Measurements from ENCODE around the gene ACAA1. TPM values are rescaled to one million over a fixed set of nuclear protein-coding genes. Genes with fewer than 3 reads are reported as not detected.

The ACAA1 gene, protein sequence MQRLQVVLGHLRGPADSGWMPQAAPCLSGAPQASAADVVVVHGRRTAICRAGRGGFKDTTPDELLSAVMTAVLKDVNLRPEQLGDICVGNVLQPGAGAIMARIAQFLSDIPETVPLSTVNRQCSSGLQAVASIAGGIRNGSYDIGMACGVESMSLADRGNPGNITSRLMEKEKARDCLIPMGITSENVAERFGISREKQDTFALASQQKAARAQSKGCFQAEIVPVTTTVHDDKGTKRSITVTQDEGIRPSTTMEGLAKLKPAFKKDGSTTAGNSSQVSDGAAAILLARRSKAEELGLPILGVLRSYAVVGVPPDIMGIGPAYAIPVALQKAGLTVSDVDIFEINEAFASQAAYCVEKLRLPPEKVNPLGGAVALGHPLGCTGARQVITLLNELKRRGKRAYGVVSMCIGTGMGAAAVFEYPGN
- total RNA-seq, result 10 to 100 TPM; 67.5 to 82.8 TPM

DNA sequence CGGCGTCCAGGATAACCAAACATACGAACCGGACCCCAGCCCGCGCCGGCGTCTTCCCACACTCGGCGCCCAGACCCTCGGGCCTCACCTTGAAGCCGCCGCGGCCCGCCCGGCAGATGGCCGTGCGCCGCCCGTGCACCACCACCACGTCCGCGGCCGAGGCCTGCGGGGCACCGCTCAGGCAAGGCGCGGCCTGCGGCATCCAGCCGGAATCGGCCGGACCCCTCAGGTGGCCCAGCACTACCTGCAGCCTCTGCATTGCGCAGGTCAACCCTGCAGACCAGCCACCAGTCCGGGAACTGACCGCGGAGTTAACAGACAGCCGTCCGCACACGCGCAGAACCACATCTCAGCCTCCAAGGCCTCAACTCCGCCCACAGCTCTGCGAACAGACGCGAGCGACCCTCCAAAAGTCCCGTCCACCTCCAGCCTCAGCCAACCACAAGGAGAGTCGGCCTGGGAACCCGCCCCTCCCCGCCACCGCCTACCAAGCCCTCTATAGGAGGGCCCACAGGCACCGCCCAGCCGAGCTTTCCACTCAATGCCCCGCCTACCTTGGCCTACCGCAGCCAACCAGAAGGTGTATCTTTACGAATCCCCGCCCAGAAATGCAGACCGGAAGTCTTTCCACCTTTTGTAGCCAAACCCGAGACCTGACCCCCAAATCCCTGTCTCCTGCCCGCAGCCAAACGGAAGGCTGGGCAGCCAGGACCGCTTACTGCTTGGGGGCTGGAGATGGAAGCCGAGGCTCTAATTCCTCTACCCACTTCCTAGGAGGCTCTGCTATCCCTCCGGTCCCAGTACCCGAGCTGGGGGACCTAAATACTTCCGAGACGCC is at the start of gene ACAA1:
TSS of gene ACAA1 (minus strand) at position 351 of the 838 bp plus-strand sequence. CDS start at position 259, 92 bp downstream.
- H3K27me3 Mint-ChIP-seq, result no peaks in the 10 kb centered on the region
- H3K27ac Mint-ChIP-seq, result peak within 1 kb of the TSS; percentile 80
- peaks cover 74% of the 10 kb centered on the region for H3K36me3 Mint-ChIP-seq (ENCODE audit: low read depth)
- ATAC-seq (replicated peaks), result peak; percentile 93
- peaks cover 32% of the 10 kb centered on the region for H3K4me1 Mint-ChIP-seq
- no peaks in the 10 kb centered on the region for H3K9me3 Mint-ChIP-seq
- peak within 1 kb of the TSS; percentile 84 for H3K4me3 Mint-ChIP-seq

DNA sequence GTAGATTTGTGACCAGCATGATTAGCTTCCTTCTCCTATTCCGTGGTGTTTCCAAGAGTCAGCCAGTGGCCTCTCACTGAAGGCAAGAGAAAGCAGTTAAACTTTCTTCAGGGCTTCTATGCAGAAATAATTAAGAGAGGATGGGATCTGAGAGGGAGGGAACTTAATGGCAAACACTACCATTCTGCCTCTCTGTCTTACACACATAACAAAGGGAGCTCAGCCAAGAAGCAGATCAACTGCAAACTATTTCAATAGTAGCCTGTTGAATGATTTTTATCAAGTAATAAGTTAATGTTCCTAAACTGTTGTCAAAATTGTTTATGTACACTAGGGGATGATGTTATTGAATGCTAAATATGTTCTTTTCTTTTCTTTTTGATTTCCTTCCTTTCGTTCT is 40.3 kb upstream of the ACAA1 start:
- no peak overlapping the region for H3K4me3 Mint-ChIP-seq
- no peak for ATAC-seq (replicated peaks)
- H3K27ac Mint-ChIP-seq, result no peak overlapping the region
- peaks cover 48% of the 10 kb centered on the region for H3K36me3 Mint-ChIP-seq (ENCODE audit: low read depth)
- H3K9me3 Mint-ChIP-seq, result no peaks in the 10 kb centered on the region
- H3K4me1 Mint-ChIP-seq, result peaks cover 45% of the 10 kb centered on the region
- H3K27me3 Mint-ChIP-seq, result no peaks in the 10 kb centered on the region

DNA sequence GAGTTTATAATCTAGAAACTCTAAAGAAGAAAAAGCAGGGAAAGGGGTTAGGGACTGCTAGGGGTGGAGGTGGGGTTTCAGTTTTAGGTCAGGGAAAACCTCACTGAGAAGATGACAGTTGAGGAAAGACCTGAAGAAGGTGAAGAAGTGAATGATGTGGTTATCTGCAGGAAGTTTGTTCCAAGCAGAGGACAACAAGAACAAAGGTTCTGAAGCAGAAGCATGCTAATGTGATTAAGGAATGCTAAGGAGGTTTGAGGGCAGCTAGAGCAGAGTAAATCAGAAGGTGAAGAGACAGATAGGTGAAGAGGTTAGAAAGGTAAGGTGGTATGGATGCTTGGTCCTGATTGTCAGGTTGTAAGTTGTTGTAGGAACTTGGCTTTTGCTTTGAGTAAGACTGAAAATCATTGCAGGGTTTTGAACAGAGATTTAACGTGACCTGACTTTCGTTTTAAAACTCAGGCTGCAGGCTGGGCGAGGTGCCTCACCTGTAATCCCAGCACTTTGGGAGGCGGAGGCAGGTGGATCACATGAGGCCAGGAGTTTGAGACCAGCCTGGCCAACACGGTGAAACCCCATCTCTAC is 37.0 kb upstream of the ACAA1 start:
- H3K4me3 Mint-ChIP-seq, result peak overlapping the region; percentile 61

DNA sequence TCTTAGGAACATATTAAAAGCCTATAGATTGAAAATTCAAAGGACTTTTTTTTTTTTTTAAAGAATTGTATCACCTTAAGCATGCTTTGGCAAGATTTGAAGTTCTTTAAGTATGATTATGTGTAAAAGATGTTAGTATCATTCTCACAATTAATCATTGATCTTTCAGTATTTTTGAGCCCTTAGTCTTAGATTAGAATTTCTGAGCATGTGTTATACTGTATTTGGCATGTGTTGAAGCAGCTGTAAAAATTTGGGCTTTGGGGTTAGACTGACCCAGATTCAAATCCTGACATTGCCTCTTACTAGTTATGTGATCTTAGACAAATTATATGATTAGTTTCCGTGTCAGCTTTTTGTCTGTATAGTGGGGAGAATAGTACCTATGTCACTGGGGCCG is 34.7 kb upstream of the ACAA1 start:
- H3K9me3 Mint-ChIP-seq, result no peaks in the 10 kb centered on the region
- ATAC-seq (replicated peaks), result peak; percentile 6
- peak overlapping the region; percentile 33 for H3K27ac Mint-ChIP-seq
- H3K4me1 Mint-ChIP-seq, result peaks cover 73% of the 10 kb centered on the region
- H3K27me3 Mint-ChIP-seq, result no peaks in the 10 kb centered on the region
- peak overlapping the region; percentile 28 for H3K4me3 Mint-ChIP-seq
- peaks cover 44% of the 10 kb centered on the region for H3K36me3 Mint-ChIP-seq (ENCODE audit: low read depth)

More for the DNA sequence above, 37.0 kb upstream of the ACAA1 start:
- ATAC-seq (replicated peaks), result peak; percentile 61
- no peaks in the 10 kb centered on the region for H3K27me3 Mint-ChIP-seq
- H3K27ac Mint-ChIP-seq, result peak overlapping the region; percentile 13
- no peaks in the 10 kb centered on the region for H3K9me3 Mint-ChIP-seq
- H3K4me1 Mint-ChIP-seq, result peaks cover 56% of the 10 kb centered on the region
- peaks cover 36% of the 10 kb centered on the region for H3K36me3 Mint-ChIP-seq (ENCODE audit: low read depth)

DNA sequence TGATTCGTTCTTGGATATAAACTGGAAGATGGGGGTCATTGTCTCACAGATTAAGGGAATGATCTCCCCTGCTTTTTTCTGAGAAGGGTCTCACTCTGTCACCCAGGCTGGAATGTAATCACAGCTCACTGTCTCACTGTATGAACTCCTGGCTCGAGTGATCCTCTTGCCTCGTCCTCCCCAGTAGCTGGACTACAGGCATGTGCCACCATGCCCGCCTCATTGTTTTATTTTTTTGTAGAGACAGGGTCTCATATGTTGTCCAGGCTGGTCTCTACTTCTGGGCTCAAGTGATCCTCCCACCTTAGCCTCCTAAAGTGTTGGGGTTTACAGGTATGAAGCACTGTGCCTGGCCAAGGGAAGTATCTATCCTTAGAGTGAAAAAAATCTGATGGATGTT is 33.8 kb upstream of the ACAA1 start:
- Mint-ChIP-seq H3K36me3 (ENCODE audit: low read depth) (peaks cover 53% of the 10 kb centered on the region), H3K4me3 (peak overlapping the region; percentile 34), H3K9me3 (no peaks in the 10 kb centered on the region), H3K27ac (peak overlapping the region; percentile 48), H3K27me3 (no peaks in the 10 kb centered on the region), H3K4me1 (peaks cover 72% of the 10 kb centered on the region)
- no peak for ATAC-seq (replicated peaks)

DNA sequence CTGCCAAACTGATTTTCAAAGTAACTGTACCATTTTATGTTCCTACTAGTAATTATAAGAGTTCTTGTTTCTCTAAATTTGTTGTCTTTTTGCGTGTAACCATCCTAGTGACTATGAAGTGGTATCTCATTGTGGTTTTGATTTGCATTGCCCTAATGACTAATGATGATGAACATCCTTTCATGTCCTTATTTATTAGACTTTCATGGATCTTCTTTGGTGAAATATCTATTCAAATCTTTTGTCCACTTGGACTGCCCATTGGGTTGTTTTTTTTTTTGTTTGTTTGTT is 32.0 kb upstream of the ACAA1 start:
- Mint-ChIP-seq H3K4me3 (peak overlapping the region; percentile 94), H3K4me1 (peaks cover 60% of the 10 kb centered on the region)

DNA sequence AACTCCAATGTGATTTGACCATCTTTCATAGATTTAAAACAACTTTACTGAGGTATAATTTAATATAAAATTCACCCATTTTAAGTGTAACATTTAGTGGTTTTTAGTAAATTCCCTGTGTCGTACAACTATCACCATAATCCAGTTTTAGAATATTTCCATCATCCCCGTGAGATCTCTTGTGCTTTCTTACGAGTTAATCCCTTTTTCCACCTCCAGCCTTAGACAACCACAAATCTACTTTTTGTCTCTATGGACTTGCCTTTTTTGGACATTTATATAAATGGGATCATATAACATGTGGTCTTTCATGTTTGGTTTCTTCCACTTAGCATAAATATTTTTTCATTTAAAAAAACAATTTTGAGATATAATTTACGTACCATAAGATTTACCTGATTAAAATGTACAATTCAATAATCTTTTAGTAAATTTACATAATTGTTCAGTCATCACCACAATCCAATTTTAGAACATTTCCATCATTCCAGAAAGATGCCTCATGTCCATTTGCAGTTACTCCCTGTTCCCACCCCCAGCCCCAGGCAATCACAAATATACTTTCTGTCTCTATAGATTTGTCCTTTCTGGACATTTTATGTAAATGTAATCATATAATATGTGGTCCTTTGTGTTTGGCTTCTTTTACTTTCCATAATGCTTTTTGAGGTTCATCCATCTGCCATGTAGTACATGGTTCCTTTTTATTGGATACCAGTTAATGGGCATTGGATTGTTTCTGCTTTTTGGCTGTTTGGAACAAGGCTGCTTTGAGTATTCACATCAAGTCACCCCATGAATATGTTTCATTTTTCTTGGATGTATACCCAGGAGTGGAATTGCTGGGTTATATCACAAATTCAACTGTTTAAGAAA is 31.5 kb upstream of the ACAA1 start:
- Mint-ChIP-seq H3K27me3 (no peaks in the 10 kb centered on the region), H3K4me1 (peaks cover 54% of the 10 kb centered on the region), H3K36me3 (ENCODE audit: low read depth) (peaks cover 65% of the 10 kb centered on the region), H3K4me3 (peak overlapping the region; percentile 94), H3K27ac (peak overlapping the region; percentile 94), H3K9me3 (no peaks in the 10 kb centered on the region)
- ATAC-seq (replicated peaks), result no peak

More for the DNA sequence above, 32.0 kb upstream of the ACAA1 start:
- ATAC-seq (replicated peaks), result peak; percentile 15
- Mint-ChIP-seq H3K27ac (peak overlapping the region; percentile 94), H3K27me3 (no peaks in the 10 kb centered on the region), H3K9me3 (no peaks in the 10 kb centered on the region), H3K36me3 (ENCODE audit: low read depth) (peaks cover 65% of the 10 kb centered on the region)

DNA sequence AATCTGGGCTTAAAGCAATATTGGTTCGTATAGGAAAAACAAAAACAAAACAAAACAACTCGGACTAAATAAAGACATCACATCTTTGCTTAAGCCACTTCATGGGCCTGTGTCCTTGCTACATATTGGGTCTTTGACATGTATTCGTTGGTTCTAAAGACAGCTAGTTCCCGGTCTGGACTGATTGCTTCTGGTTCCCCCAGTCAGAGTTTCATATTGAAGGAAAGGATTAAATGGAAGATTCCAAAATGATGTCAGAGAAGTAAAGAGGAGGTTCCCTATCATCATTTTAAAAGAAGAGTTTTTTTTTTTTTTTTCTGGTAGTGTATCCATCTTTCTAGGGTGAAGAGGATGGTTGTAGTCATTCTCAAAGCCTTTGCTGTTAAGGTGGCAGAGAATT is 30.7 kb upstream of the ACAA1 start:
- Mint-ChIP-seq H3K27ac (peak overlapping the region; percentile 94), H3K9me3 (no peaks in the 10 kb centered on the region), H3K27me3 (no peaks in the 10 kb centered on the region), H3K4me3 (peak overlapping the region; percentile 94), H3K4me1 (peaks cover 47% of the 10 kb centered on the region), H3K36me3 (ENCODE audit: low read depth) (peaks cover 65% of the 10 kb centered on the region)
- ATAC-seq (replicated peaks), result no peak

DNA sequence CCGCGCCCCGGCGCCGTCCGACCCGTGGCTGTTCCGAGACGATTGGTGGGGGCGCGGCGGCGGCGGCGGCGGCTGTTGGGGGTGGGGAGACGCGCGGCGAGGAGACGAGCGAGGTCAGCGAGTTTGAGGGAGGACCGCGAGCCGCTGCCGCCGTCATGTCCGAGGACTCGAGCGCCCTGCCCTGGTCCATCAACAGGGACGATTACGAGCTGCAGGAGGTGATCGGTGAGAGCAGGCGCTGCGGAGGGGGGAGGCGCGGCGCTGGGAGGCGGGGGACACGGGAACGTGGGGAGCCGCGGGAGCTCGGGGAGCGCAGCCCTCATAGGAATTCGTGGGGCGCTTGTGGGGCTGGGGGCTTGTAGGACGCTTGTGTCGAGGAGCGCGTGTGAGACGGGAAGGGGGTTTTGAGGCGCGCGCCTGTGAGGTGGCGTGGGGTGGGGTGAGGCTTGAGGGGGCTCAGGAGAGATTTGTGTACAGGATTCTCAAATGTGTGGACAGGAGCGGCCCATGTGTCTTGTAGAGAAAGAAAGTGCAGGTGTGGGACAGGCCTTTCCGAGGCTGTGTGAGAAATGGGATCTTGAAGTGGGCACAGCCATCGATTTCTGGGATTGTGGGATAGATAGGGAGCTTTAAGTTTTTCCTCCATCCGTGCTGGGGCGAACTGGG is 28.9 kb upstream of the ACAA1 start:
- Mint-ChIP-seq H3K36me3 (ENCODE audit: low read depth) (peaks cover 57% of the 10 kb centered on the region), H3K4me1 (peaks cover 35% of the 10 kb centered on the region), H3K9me3 (no peaks in the 10 kb centered on the region), H3K27ac (peak overlapping the region; percentile 94), H3K4me3 (peak overlapping the region; percentile 94), H3K27me3 (no peaks in the 10 kb centered on the region)
- ATAC-seq (replicated peaks), result peak; percentile 1

DNA sequence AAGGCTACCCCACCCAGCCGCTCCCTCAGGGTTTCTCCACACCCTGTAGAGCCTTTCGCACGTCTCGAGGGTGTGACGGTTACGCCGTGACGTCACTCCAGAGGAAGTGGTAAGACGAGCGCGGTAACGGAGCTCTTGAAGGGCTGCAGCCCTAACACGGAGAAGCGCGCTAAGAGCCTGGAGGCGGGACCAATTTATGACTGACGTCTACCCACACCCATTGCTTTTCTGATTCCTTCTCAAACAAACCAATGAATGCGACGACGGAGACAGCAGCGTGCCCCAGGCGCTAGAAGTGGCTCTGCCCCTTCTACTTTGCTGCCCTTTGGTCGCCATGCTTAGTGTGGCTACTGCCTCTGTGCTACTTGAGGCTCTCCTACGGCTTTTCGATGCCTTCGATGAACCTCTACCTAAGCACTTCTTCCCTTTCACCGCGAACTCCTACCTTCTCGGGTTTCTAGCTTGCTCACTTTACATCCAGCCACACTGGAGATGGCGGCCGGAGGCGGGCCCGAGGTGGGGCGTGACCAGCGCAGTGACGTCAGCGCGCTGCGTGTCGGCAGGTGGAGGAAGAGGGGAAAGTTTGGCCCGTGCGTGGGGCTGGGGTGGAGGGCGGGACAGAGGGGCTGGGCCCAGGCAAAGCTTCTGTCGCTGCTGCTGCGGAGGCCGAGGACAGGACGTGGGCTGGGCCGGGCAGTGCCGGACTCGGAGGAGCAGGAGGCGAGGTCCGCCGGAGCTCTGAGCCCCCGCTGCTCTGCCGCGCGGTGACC is 28.2 kb upstream of the ACAA1 start, which contains the start of gene OXSR1:
TSS of gene OXSR1 (plus strand) at position 586 of the 770 bp plus-strand sequence. CDS start 340 bp downstream, outside the sequence.
- Mint-ChIP-seq H3K4me3 (peak within 1 kb of the TSS; percentile 94), H3K4me1 (peaks cover 29% of the 10 kb centered on the region), H3K36me3 (ENCODE audit: low read depth) (peaks cover 50% of the 10 kb centered on the region), H3K9me3 (no peaks in the 10 kb centered on the region), H3K27ac (peak within 1 kb of the TSS; percentile 94), H3K27me3 (no peaks in the 10 kb centered on the region)
- peak; percentile 89 for ATAC-seq (replicated peaks)

DNA sequence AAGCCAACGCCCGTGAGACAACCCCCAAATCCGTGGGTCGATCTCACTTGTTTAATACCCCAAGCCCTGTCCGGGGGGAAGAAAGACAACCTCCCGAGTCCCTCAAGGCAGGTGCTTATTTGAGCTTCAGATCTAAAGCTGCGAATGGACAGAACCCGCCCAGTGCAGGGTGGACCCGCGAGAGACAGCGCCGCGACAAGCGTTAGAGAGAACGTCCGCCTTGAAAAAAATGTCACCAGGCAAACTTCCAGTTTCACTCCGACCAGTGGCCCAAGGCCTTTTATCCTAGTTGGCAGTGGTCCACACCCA is 27.7 kb upstream of the ACAA1 start:
- peak overlapping the region; percentile 94 for H3K4me3 Mint-ChIP-seq
- H3K4me1 Mint-ChIP-seq, result peaks cover 29% of the 10 kb centered on the region
- H3K36me3 Mint-ChIP-seq (ENCODE audit: low read depth), result peaks cover 50% of the 10 kb centered on the region
- peak overlapping the region; percentile 94 for H3K27ac Mint-ChIP-seq
- no peaks in the 10 kb centered on the region for H3K27me3 Mint-ChIP-seq
- no peaks in the 10 kb centered on the region for H3K9me3 Mint-ChIP-seq
- peak; percentile 20 for ATAC-seq (replicated peaks)

DNA sequence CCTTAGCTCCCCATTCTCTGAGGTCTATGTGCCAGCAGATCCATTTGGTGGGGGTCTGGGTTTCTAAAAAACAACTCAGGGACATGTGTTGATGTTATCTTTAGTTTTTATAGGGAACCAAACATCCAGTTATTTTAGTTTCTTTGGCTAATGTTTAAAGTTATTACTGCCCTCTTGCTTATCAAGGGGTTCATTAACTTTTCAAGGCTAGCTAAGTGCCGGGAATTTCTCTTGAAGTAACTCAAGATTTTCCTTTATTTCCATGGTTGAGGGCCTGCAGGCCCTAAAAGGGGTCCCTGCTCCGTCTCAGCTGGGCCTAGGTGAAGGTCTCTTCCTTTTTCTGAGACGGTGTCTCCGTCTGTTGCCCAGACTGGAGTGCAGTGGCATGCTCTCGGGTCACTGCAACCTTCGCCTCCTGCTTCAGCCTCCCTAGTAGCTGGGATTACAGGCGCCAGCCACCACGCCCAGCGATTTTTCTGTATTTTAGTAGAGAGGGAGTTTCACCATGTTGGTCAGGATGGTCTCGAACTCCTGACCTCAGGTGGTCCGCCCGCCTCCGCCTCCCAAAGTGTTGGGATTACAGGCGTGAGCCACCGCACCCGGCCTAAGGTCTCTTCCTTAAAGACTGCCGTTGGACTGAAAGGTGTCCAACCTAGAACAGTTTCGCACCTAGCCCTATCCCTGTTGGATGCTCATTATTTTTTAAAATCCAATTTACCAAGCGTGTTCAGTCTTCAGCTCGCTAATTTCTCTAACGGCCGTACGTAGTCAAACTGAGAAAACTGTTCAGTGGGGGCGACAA is 27.1 kb upstream of the ACAA1 start:
- no peak for ATAC-seq (replicated peaks)
- Mint-ChIP-seq H3K27ac (peak overlapping the region; percentile 94), H3K4me1 (peaks cover 24% of the 10 kb centered on the region), H3K36me3 (ENCODE audit: low read depth) (peaks cover 46% of the 10 kb centered on the region), H3K9me3 (no peaks in the 10 kb centered on the region), H3K27me3 (no peaks in the 10 kb centered on the region), H3K4me3 (peak overlapping the region; percentile 94)
